Measurements from ENCODE around the gene RCHY1.
"Not testable (repeated sequence)": the region's sequence is repeated elsewhere in the genome, so short reads cannot be mapped to it uniquely, and the experiment has no call there.

RCHY1 gene

DNA sequence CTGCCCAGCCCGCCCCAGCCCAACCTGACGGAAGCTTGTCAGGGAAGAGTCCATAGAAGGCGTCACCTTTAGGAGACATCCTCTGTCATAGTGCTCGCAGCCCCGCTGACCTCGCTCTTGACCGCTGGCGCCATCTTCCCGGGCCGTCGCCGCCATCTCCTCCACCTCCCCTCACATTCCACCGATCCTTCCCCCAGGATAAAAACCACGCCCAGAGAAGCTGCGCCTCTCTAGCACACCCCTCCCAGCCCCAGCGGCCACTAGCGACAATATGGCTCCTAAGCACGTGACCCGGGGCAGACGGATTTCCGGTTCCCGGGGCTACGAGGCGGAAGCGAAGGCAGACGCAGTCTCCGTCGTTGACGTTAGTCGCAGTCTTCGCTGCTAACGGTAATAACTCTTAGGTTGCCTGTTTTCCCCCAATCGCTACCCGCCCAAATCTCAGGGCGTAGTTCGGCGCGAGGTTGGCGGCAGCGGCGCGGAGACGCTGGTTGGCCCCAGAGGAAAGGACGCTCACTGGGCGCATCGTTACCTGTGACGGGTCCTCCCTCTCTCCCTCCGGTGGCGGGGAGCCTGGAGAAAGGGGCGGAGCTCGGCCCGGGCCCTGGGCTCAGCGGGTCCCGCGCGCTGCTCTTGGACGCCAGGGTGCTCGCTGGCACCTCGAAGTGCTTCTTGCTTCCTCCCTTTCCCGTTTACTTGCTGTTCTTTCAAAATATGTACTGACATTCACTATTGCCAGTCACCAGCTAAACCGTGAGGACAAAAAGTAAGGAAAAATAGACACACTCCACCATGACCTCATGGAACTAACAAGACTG, at the start of gene RCHY1, which contains the start of gene THAP6:
RCHY1 (minus strand) TSS at position 273 of the 818 bp plus-strand sequence; CDS start at position 156, 117 bp downstream.
THAP6 (plus strand) TSS at position 343 of the 818 bp plus-strand sequence. CDS start 980 bp downstream, outside the sequence.
- Histone ChIP-seq H3K36me3 (ENCODE audit: insufficient read depth, low read length) (peaks cover 27% of the 10 kb centered on the region), H3K27me3 (ENCODE audit: insufficient read depth, low read length) (no peaks in the 10 kb centered on the region), H3K9me3 (ENCODE audit: low read length) (peaks cover 5% of the 10 kb centered on the region), H3K4me3 (ENCODE audit: low read length) (peak within 1 kb of the TSS; percentile 90), H3K4me1 (ENCODE audit: insufficient read depth, low read length) (peaks cover 28% of the 10 kb centered on the region), H2AFZ (ENCODE audit: low read depth, low read length) (peak within 1 kb of the TSS; percentile 89)

DNA sequence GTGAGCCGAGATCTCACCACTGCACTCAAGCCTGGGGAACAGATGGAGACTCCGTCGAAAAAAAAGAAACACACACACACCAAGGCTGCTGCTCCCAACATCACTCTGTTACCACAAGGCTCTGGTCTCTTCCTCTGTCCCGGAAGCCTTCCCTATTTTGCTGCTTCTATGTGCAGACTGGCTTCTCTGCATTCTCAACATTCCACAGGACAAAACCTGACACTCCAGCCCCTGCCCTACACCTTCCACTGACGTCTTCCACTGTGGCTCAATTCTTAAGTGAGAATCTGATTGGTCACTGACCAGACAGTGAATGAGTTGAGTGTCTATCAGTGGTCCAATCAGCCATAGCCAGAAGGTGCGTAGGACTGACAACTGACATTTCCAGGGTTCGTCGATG, 47.6 kb upstream of the RCHY1 start:
- Histone ChIP-seq H2AFZ (ENCODE audit: low read depth, low read length) (no peak overlapping the region), H3K4me1 (ENCODE audit: insufficient read depth, low read length) (no peaks in the 10 kb centered on the region), H3K27me3 (ENCODE audit: insufficient read depth, low read length) (no peaks in the 10 kb centered on the region), H3K4me3 (ENCODE audit: low read length) (no peak overlapping the region), H3K36me3 (ENCODE audit: insufficient read depth, low read length) (no peaks in the 10 kb centered on the region), H3K9me3 (ENCODE audit: low read length) (no peaks in the 10 kb centered on the region)

GRCh38 chr4:75557696-75558095, 43.5 kb upstream of the RCHY1 start:
- Histone ChIP-seq H3K4me1 (ENCODE audit: insufficient read depth, low read length) (peaks cover 6% of the 10 kb centered on the region), H3K4me3 (ENCODE audit: low read length) (no peak overlapping the region), H2AFZ (ENCODE audit: low read depth, low read length) (no peak overlapping the region)

GRCh38 chr4:75555294-75556164, 41.3 kb upstream of the RCHY1 start, which contains the start of gene ODAPH:
TSS of gene ODAPH (plus strand) at chr4:75556066. CDS start at chr4:75556083, 17 bp downstream.
- Histone ChIP-seq H3K9me3 (ENCODE audit: low read length) (no peaks in the 10 kb centered on the region), H3K36me3 (ENCODE audit: insufficient read depth, low read length) (no peaks in the 10 kb centered on the region), H2AFZ (ENCODE audit: low read depth, low read length) (peak within 1 kb of the TSS; percentile 35), H3K27me3 (ENCODE audit: insufficient read depth, low read length) (no peaks in the 10 kb centered on the region), H3K4me3 (ENCODE audit: low read length) (no peak within 1 kb of the TSS), H3K4me1 (ENCODE audit: insufficient read depth, low read length) (peaks cover 6% of the 10 kb centered on the region)

More at GRCh38 chr4:75557696-75558095, 43.5 kb upstream of the RCHY1 start:
- H3K36me3 ChIP-seq (ENCODE audit: insufficient read depth, low read length): no peaks in the 10 kb centered on the region
- H3K9me3 ChIP-seq (ENCODE audit: low read length): no peaks in the 10 kb centered on the region
- no peaks in the 10 kb centered on the region for H3K27me3 ChIP-seq (ENCODE audit: insufficient read depth, low read length)

DNA sequence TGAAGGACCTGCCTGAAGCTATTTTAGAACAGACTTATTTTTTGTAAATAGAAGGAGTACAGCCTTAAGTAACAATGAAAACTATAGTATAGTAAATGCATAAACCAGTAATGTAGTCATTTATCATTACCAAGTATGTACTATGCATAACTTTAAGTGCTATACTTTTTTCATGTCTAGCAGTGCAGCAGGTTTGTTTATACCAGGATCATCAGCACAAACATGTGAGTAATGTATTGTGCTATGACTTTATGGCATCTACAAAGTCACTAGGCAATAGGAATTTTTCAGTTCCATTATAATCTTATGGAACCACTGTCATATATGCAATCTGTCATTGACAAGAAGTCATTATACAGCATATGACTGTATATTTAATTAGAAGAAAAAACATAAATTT, 38.2 kb upstream of the RCHY1 start:
- H3K27me3 ChIP-seq (ENCODE audit: insufficient read depth, low read length): no peaks in the 10 kb centered on the region

GRCh38 chr4:75549019-75549418, 34.8 kb upstream of the RCHY1 start:
- Histone ChIP-seq H3K4me3 (ENCODE audit: low read length) (no peak overlapping the region), H3K4me1 (ENCODE audit: insufficient read depth, low read length) (no peaks in the 10 kb centered on the region), H3K27me3 (ENCODE audit: insufficient read depth, low read length) (no peaks in the 10 kb centered on the region), H2AFZ (ENCODE audit: low read depth, low read length) (no peak overlapping the region), H3K36me3 (ENCODE audit: insufficient read depth, low read length) (peaks cover 17% of the 10 kb centered on the region), H3K9me3 (ENCODE audit: low read length) (no peaks in the 10 kb centered on the region)

More for the DNA sequence above, 38.2 kb upstream of the RCHY1 start:
- H3K4me3 ChIP-seq (ENCODE audit: low read length): no peak overlapping the region
- H2AFZ ChIP-seq (ENCODE audit: low read depth, low read length): no peak overlapping the region
- no peaks in the 10 kb centered on the region for H3K9me3 ChIP-seq (ENCODE audit: low read length)
- H3K36me3 ChIP-seq (ENCODE audit: insufficient read depth, low read length): no peaks in the 10 kb centered on the region
- H3K4me1 ChIP-seq (ENCODE audit: insufficient read depth, low read length): peaks cover 6% of the 10 kb centered on the region

DNA sequence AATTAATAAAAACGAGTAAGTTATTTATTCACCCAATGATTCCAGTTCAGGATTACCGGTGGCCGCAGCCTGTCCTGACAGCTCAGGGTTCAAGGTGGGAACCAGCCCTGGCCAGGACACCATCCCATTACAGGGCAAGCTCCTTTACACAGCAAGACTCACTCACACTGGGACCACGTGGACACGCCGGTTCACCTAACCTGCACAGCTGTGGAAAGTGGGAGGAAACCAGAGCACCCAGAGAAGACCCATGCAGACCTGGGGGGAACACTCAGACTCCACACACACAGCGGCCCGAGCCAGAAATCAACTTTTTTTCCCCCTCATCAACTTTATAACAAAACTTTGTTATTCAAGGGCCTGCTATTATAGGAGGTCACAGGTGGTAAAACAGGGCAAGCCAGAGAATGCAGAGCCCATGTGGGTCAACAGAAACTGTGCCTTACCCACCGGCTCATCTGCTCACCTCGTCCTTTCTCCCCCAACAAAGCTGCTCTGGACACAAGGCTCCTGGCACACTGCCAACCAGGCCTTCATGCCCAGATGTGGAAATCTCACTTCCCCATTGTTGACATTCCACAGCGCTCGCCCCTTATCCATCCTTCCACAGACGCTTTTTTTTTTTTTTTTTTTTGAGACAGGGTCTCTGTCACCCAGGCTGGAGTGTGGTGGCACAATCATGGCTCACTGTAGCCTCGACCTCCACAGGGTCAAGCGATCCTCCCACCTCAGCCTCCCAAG, 33.6 kb upstream of the RCHY1 start:
- H2AFZ ChIP-seq (ENCODE audit: low read depth, low read length): no peak overlapping the region
- no peaks in the 10 kb centered on the region for H3K4me1 ChIP-seq (ENCODE audit: insufficient read depth, low read length)
- peaks cover 26% of the 10 kb centered on the region for H3K36me3 ChIP-seq (ENCODE audit: insufficient read depth, low read length)
- H3K9me3 ChIP-seq (ENCODE audit: low read length): no peaks in the 10 kb centered on the region
- H3K4me3 ChIP-seq (ENCODE audit: low read length): no peak overlapping the region
- H3K27me3 ChIP-seq (ENCODE audit: insufficient read depth, low read length): no peaks in the 10 kb centered on the region

DNA sequence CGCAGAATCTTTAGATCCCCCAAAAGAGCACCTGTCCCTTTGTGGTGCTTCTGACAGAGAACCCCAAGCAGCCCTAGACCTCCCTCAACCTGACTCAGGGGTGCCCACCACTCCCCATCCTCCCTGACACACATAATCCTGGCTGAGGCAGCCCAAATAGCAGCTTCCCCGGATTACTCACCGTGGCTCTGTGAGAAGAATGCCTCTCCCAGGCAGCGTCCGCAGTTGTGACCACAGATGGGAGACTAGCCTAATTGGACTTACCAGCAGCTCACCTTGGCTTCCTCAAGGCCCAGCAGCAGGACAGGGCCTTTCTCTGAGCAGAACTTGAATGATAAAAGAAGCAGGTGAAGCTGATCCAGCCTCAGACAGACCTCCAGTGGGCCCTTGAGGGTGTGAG, 31.3 kb upstream of the RCHY1 start:
- H3K36me3 ChIP-seq (ENCODE audit: insufficient read depth, low read length): peaks cover 29% of the 10 kb centered on the region
- no peaks in the 10 kb centered on the region for H3K4me1 ChIP-seq (ENCODE audit: insufficient read depth, low read length)

GRCh38 chr4:75544870-75545269, 30.7 kb upstream of the RCHY1 start:
- H2AFZ ChIP-seq (ENCODE audit: low read depth, low read length): no peak overlapping the region
- H3K9me3 ChIP-seq (ENCODE audit: low read length): no peaks in the 10 kb centered on the region
- peaks cover 35% of the 10 kb centered on the region for H3K36me3 ChIP-seq (ENCODE audit: insufficient read depth, low read length)
- no peak overlapping the region for H3K4me3 ChIP-seq (ENCODE audit: low read length)
- H3K4me1 ChIP-seq (ENCODE audit: insufficient read depth, low read length): no peaks in the 10 kb centered on the region
- no peaks in the 10 kb centered on the region for H3K27me3 ChIP-seq (ENCODE audit: insufficient read depth, low read length)

More for the DNA sequence above, 31.3 kb upstream of the RCHY1 start:
- H2AFZ ChIP-seq (ENCODE audit: low read depth, low read length): no peak overlapping the region
- H3K27me3 ChIP-seq (ENCODE audit: insufficient read depth, low read length): no peaks in the 10 kb centered on the region
- no peaks in the 10 kb centered on the region for H3K9me3 ChIP-seq (ENCODE audit: low read length)
- H3K4me3 ChIP-seq (ENCODE audit: low read length): no peak overlapping the region

GRCh38 chr4:75544220-75544619, 30.0 kb upstream of the RCHY1 start:
- not testable (repeated sequence) for H3K4me3 ChIP-seq (ENCODE audit: low read length); H3K4me1 ChIP-seq (ENCODE audit: insufficient read depth, low read length); H2AFZ ChIP-seq (ENCODE audit: low read depth, low read length); H3K27me3 ChIP-seq (ENCODE audit: insufficient read depth, low read length); H3K9me3 ChIP-seq (ENCODE audit: low read length)
- H3K36me3 ChIP-seq (ENCODE audit: insufficient read depth, low read length): peaks cover 38% of the 10 kb centered on the region

GRCh38 chr4:75542824-75543223, 28.6 kb upstream of the RCHY1 start:
- Histone ChIP-seq H2AFZ (ENCODE audit: low read depth, low read length) (no peak overlapping the region), H3K9me3 (ENCODE audit: low read length) (no peaks in the 10 kb centered on the region), H3K36me3 (ENCODE audit: insufficient read depth, low read length) (peaks cover 43% of the 10 kb centered on the region), H3K4me3 (ENCODE audit: low read length) (no peak overlapping the region), H3K27me3 (ENCODE audit: insufficient read depth, low read length) (no peaks in the 10 kb centered on the region), H3K4me1 (ENCODE audit: insufficient read depth, low read length) (no peaks in the 10 kb centered on the region)

DNA sequence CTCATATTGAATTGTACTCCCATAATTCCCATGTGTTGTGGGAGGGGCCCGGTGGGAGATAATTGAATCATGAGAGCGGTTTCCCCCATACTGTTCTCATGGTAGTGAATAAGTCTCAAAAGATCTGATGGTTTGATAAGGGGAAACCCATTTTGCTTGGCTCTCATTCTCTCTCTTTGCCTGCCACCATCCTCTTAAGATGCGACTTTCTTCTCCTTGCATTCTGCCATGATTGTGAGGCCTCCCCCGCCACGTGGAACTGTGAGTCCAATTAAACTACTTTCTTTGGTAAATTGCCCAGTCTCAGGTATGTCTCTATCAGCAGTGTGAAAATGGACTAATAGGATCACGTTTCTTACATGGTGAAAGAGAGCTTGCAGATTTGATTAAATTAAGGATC, 23.1 kb upstream of the RCHY1 start:
- not testable (repeated sequence) for H3K9me3 ChIP-seq (ENCODE audit: low read length); H3K4me3 ChIP-seq (ENCODE audit: low read length); H2AFZ ChIP-seq (ENCODE audit: low read depth, low read length); H3K4me1 ChIP-seq (ENCODE audit: insufficient read depth, low read length); H3K27me3 ChIP-seq (ENCODE audit: insufficient read depth, low read length)
- peaks cover 23% of the 10 kb centered on the region for H3K36me3 ChIP-seq (ENCODE audit: insufficient read depth, low read length)

Data from neuron (in vitro differentiated cells).